Tongue (tissue), 2 donors: ENCODE measurements around the gene ADAMTS18. TPM values are rescaled to one million over a fixed set of nuclear protein-coding genes. Genes with fewer than 3 reads are reported as not detected.

Experiments
- DNase-seq: peaks from one replicate; pipeline ENCODE4 v3.0.0-alpha.2; 2015
- total RNA-seq: library from RNA; depleted of rRNA; stranded (reverse); fragments of >200 nt; gene quantifications from one replicate; pipeline ENCODE4 v1.2.3, GENCODE V29; 2014

ADAMTS18 gene
- total RNA-seq, 1 donor from 2014 or later, result 9.2 TPM

DNA sequence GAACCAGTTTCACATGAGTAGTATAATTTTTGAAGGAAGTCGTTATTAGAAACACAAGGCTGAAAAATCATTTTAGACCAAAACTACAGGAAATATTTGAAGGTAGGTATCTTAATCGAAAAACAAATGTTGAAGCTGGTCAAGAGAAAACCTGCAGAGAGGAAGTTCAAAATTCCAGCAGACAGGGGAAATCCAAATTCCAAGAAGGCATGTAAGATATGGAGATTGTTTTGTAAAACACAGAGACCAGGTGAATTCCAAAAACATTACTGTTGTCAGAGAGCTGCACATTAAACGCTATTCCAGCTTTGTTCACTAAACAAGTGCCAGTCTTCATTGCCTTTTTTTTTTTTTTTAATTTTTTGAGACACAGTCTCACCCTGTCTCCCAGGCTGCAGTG, 38.4 kb downstream of the ADAMTS18 start:
- DNase-seq, result no peak

- no peak for DNase-seq
Measured at GRCh38 chr16:77394699-77395098, 40.1 kb downstream of the ADAMTS18 start.

DNA sequence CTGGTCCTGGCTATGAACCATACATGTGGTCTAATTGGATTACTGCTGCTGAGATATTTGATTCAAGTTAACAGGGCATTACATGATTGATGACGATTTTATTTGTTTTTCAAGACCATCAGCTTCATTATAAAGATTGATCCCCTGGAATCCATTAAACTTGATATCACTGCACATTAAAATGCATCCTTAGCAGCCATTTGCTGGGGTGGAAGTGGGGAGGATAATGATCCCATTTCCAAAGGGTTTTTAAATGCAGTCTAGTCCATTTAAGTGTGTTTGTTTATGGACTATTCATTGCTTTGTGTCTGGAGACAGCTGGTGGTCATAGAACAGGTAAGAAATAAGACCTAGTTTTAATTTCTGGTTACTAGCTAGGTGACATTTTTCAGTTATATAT, 40.9 kb downstream of the ADAMTS18 start:
- DNase-seq, result no peak

- peak; percentile 17 for DNase-seq
Measured at GRCh38 chr16:77387815-77388209, 47.0 kb downstream of the ADAMTS18 start.

DNA sequence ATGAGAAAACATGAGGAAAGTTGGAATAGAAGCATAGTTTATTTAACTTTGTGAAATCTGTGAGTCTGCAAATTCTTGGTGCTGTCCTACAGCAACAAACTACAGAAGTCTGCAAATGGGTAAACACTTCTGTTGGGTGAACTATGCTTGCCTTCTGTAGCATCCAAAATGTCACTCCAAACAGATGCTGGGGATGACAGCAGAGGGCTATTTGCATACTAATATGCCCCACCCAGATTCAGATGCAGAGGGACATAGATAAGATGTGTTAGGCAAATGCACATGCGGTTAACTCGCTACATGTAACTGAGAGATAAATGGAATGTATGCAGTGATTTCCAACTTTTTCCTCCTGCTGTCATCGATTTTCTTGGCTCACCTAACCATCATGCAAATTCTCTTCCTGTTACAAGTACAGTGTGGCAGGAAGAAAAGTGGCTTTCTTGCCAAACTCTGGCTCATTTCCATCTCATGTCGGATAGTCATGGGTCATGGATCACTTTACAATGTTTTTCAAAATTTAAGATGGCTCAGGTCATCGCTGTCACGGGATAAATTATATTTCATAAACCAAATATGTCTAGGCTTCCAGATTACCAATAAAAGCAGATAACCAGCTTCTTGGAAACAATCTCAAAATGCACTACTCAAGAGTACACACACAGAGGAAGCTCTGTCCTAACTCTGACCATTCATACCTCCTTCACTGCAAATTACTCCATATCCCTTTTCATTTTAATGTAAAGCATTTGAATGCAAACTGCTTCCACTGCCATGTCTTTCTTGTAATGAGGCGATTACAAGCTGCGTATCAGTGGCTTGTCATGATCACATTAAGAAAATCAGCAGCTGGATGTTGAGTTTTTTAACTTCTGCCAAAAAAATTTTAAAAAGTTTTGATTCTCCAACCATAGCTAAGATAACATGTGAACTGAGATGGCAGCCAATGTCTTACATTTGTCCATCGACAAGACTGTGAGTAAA, 47.7 kb downstream of the ADAMTS18 start:
- no peak for DNase-seq

DNA sequence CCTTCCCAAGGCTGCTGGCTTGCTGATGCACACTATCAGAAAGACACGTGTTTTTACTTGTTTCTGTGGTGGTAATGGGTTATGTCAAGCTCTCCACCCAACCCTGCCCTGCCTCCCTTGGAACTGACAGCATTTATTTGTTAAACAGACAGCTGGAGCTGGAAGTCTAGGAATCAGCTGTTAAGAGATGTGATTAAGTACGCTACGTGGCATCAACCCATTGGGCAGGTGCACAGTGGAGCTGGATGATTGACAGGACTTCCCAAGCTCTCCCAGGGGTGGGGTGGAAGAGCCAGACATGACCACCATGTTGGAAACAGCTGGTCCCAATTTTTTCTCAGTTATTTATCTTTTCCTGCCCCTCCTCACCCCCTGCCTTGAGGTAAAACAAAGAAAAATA, 49.4 kb downstream of the ADAMTS18 start:
- peak; percentile 17 for DNase-seq

- DNase-seq, result no peak
Measured at GRCh38 chr16:77383606-77384187, 51.1 kb downstream of the ADAMTS18 start.

DNA sequence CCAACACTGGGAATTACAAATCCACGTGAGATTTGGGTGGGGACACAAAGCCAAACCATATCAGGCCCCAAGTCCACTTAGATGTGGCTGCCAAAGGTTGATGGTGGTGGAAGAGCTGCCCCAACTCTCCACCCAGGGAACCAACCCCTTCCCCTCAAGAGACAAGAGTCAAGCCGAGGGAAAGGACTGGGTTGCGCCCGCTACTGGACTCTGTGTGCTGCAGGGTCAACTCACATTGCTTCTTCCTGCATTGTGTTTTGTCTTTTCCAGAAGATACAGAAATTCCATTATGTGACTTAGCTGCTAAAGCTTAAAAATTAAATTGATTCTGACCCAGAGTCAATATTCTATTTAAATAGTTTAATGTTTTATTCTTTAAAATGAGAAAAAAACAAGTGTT, 58.5 kb downstream of the ADAMTS18 start:
- no peak for DNase-seq

GRCh38 chr16:77375396-77375795, 59.4 kb downstream of the ADAMTS18 start:
- no peak for DNase-seq

GRCh38 chr16:77374384-77374783, 60.5 kb downstream of the ADAMTS18 start:
- DNase-seq, result peak; percentile 61

GRCh38 chr16:77373726-77374125, 61.1 kb downstream of the ADAMTS18 start:
- DNase-seq, result no peak

DNA sequence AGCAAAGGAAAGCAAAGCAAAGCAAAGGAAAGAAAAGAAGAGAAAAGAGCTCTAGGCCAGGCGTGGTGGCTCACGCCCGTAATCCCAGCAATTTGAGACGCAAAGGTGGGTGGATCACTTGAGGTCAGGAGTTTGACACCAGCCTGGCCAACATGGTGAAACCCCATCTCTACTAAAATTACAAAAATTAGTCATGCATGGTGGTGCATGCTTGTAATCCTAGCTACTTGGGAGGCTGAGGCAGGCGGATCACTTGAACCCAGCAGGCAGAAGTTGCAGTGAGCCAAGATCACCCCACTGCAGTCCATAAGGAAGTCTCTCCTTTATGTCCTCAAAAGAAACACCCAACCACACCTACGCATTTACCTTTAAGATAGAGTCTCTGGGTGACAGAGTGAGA, 70.1 kb downstream of the ADAMTS18 start:
- DNase-seq, result no peak

GRCh38 chr16:77359065-77359502, 75.8 kb downstream of the ADAMTS18 start:
- DNase-seq, result no peak

DNA sequence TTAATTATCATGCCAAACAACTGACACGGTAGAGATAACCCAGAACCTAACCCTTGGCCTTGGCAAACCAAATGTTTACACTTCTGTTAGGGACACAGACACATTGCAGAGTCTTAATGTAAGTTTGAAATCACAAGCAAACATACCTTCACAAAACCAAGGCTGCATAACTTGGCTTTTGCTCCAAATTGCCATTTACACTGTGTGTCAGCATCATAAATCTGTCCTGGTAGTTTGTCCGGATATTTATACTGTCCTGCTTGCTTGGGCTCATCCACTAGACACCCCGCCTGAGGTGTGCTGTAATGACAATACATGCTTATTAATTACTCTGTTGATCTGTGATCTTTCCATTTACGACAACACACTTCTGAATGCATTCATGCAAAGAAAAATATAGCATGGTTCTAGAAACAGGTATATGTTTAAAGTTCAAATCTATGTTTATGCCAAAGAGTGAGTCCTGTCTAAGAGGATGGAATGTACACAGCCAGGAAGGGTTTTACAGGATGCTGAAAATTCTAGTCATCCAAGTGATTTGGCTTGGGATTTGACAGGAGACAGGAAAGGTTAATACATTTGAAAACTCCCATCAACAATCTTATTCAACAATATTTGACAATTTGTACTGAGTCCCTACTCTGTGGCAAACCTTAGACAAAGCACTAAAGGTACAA, 81.1 kb downstream of the ADAMTS18 start:
- no peak for DNase-seq

DNA sequence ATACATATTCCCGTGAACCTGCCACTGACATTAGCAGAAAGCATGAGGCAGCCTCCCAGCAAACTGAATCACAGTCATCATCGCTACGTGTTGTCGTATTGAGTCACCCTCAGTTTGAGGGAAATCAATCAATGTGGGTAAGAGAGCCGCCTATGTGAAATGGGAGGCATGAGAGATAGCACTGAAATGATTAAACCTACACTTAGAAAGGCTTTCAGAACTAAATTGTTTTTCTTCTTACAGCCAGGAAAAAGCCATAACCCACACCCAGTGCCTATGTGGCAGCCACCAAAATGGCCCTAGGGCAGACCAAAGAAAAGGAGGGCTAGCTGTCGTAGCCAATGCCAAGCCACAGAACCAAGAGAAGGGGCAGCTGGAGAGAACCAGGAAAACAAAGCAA, 90.5 kb downstream of the ADAMTS18 start:
- no peak for DNase-seq

- DNase-seq, result no peak
Measured at GRCh38 chr16:77336637-77337036, 98.2 kb downstream of the ADAMTS18 start.

DNA sequence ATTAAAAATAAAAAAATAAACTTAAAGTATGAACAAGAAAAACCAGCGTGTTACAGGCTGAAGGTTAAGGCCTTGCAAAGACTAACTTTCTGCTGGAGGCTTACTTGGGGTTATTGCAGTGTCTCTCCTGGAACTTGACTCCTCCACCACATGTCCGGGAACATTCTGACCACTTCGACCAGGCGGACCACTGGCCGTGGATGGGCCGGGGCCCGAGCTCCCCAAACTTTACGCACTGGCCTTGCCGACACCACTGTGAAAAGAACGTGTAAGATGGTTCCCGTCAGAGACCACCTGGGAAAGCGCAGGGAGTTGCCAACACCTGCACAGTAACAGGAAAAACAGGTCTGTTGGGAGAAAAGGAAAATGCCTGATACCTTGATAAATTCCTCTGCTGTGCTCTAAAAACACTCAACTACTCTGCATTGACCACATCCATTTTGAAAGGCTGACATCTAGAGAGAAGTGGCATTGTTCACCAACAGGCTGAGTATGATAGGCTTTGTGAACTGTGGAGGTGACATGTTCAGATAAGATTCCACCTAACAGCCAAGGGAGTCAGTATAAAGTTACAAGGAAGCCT, 99.1 kb downstream of the ADAMTS18 start:
- peak; percentile 37 for DNase-seq

DNA sequence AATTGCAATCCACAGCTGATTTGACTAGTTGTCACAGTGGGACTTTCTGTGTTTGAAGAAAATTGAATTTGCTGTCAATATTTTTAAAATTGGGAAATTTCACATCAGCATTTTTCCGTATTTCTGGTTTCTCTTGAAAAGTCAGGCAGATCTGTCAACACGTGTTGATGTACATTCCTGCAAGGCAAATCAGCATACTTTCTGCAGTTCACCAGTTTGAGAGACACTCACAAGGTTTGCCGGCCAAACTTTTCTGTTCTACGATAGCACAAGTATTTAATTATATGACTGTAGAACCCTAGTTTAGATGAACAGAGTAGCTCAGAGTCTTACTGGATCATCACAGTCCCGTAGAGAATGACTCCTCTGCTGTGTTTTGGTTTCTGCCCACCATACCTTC, 102.0 kb downstream of the ADAMTS18 start:
- DNase-seq, result peak; percentile 16

- DNase-seq, result no peak
Measured at GRCh38 chr16:77331802-77332586, 102.8 kb downstream of the ADAMTS18 start.

DNA sequence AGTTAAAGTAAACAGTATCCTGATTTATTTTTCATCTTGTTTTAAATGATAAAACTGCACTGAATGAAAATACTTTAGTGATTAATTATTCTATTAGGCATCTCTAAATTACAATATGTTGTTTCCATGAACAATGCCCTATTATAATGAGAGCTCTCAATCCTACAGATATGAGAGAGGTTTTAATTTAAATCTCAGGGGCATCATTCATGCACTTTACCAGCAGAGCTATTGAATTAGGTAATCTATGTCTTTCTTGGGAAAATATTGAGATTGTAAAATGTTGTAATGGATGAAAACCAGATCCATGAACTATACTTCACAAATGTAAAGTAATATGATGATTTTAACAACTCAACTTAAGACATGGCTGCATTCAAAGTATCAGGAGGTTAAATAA, 103.8 kb downstream of the ADAMTS18 start:
- DNase-seq, result no peak

- no peak for DNase-seq
Measured at GRCh38 chr16:77330332-77331042, 104.3 kb downstream of the ADAMTS18 start.
